Gastroesophageal sphincter (tissue), 3 donors: ENCODE data around the gene NUMA1.

ENCODE experiments used
- POLR2A ChIP-seq, 2 donors: fragments of 450-650 bp; IDR thresholded peaks; one replicate each; pipeline ENCODE4 v1.6.1; 2017; ENCODE audit warnings: antibody characterized with exemption in 2 of 2, mild to moderate bottlenecking in 2 of 2, moderate library complexity in 1 of 2
- TF ChIP-seq, protein P1 (sequence below), 4 experiments: fragments of 200-600 bp in 2 of 4; fragments of 450-650 bp in 2 of 4; sonication (generic) in 1 of 4; IDR thresholded peaks; one replicate each; pipeline ENCODE4 v1.5.1; 2017 to 2019; ENCODE audit warnings: antibody characterized with exemption in 4 of 4, mild to moderate bottlenecking in 2 of 4, moderate library complexity in 2 of 4

DNA sequence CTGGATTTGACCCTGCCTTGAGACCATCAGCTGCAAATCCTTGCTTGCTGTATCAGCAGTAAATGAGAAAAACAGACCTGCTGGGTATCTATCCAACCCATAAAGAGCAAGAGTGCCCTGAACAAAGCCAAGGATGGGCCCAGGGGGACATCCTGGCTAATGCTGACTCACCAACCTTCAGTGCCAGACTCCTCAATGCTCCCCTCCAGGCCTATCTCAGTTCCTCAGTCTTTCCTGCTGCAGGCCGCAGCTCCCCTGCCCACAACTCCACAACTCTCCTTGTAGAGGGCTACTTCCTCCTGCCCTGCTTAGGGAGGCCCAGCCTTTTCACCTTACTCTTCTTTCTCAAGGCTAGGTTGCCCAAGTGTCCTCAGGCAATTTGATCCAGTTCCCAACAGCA, 20.1 kb upstream of the NUMA1 start:
- TF ChIP-seq POLR2A (IDR thresholded peaks at IDR 0.05): no peak
- TF ChIP-seq, protein P1, sequence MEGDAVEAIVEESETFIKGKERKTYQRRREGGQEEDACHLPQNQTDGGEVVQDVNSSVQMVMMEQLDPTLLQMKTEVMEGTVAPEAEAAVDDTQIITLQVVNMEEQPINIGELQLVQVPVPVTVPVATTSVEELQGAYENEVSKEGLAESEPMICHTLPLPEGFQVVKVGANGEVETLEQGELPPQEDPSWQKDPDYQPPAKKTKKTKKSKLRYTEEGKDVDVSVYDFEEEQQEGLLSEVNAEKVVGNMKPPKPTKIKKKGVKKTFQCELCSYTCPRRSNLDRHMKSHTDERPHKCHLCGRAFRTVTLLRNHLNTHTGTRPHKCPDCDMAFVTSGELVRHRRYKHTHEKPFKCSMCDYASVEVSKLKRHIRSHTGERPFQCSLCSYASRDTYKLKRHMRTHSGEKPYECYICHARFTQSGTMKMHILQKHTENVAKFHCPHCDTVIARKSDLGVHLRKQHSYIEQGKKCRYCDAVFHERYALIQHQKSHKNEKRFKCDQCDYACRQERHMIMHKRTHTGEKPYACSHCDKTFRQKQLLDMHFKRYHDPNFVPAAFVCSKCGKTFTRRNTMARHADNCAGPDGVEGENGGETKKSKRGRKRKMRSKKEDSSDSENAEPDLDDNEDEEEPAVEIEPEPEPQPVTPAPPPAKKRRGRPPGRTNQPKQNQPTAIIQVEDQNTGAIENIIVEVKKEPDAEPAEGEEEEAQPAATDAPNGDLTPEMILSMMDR (IDR thresholded peaks at IDR 0.05): no peak
